HG03095 (cell line): ENCODE measurements around the gene FAM168A.

Experiments
- ATAC-seq: cut with Tn5 transposase; IDR thresholded peaks from one replicate; pipeline ENCODE4 v1.9.1; 2021; ENCODE audit warnings: moderate library complexity; ENCODE audit not compliant: unreplicated experiment

The FAM168A gene, protein sequence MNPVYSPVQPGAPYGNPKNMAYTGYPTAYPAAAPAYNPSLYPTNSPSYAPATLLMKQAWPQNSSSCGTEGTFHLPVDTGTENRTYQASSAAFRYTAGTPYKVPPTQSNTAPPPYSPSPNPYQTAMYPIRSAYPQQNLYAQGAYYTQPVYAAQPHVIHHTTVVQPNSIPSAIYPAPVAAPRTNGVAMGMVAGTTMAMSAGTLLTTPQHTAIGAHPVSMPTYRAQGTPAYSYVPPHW

GRCh38 chr11:73597956-73598718, at the start of gene FAM168A:
Gene FAM168A, minus strand, starts transcription at chr11:73598112. Its CDS starts 129,638 bp downstream, at chr11:73468474.
- ATAC-seq: peak; percentile 92

DNA sequence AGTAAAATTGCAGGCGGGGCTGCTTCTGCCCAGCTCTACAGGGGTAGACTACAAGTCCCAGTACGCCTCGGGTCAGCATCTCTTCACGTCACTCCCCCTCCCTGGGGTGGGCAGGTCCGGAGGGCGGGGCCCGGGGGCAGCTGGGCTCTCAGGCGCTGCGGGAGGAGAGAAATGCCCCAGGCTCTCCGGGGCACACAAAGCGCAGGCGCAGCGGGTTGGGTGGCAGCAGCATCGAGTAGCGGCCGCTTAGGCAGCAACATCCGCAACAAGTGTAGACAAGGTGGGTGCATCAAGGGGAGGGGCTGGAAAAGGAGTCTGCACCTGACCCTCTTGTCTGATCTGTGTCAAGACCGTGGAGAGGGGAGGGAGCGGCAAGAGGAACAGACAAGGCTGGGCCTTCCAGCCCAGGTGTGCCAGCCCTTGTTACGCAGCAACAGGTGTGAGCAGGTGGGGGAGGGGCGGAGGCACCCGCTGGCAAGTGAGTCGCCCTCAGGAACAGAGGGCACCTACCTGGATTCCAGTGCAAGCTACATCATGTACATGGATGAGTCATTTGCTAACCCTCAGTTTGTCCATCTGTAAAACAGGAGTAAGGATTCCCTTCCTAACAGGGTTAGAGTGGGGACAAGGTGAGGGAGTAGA, 49.7 kb upstream of the FAM168A start:
- peak; percentile 90 for ATAC-seq

- ATAC-seq: no peak
These were observed 48.2 kb upstream of the FAM168A start, which contains the start of gene PLEKHB1 for GRCh38 chr11:73645972-73646631. Gene PLEKHB1, plus strand, starts transcription at chr11:73646581. Its CDS starts 28 bp downstream, at chr11:73646609.

DNA sequence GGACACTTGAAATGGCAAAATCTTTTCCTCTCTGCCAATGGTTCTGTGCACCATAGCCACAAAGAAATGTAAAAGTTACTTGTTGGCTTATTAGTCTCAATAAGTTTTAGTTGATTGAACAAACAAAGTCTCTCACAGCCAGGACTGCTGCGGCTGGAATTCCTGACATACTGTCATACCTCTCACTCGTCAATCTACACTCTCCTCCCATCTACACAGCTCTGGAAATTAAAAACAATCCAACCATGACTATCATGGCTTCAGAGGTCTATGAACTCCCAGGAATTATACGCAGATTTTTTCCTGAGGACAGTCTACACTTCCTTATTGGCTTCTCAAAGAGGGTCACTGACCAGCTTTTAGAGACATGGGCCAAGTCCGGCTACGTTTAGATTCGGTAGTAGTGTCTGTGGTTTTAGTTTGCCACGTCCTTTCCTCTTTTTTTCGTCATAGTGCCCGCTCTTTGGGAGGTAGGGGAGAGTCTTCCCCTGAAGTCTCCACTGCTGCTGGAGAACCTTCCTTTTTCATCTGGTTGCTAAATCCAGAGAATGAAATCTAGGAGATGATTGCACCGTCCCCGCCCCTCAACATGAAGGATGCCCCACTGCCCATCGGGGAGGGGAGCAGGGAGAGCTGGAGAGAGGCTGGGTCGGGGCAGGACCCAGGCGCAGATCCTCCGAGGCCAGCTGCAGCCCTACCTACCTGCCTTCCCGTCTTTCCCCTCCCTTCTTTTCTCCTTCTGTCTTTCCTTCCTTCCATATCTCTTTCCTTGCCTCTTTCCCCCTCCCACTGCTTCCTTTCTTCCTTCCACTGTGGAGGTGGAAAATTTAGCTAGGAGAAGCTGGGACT, 47.4 kb upstream of the FAM168A start:
- ATAC-seq: no peak

GRCh38 chr11:73641668-73642067, 43.8 kb upstream of the FAM168A start:
- ATAC-seq: no peak

GRCh38 chr11:73640592-73640991, 42.7 kb upstream of the FAM168A start:
- ATAC-seq: no peak

- ATAC-seq: no peak
These were observed 39.1 kb upstream of the FAM168A start for GRCh38 chr11:73637012-73637411.

GRCh38 chr11:73636249-73636648, 38.3 kb upstream of the FAM168A start:
- no peak for ATAC-seq

DNA sequence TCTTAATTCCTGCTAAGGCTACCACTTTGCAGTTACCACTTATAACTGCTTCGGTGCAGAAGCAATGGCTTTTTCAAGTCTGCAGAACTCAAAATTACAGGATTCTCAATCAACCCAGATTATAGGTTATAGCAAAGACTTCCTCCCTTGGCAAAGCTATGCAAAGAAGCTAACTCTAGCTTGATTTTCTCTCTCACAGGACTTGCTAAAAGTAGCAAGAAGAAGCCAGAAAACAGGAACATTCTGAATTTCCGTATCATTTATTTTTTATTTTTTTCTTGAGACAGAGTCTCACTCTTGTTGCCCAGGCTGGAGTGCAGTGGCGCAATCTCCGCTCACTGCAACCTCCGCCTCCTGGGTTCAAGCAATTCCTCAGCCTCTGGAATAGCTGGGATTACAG, 37.8 kb upstream of the FAM168A start:
- no peak for ATAC-seq

GRCh38 chr11:73633999-73634398, 36.1 kb upstream of the FAM168A start:
- no peak for ATAC-seq

- no peak for ATAC-seq
These were observed 35.1 kb upstream of the FAM168A start for GRCh38 chr11:73632996-73633395.

DNA sequence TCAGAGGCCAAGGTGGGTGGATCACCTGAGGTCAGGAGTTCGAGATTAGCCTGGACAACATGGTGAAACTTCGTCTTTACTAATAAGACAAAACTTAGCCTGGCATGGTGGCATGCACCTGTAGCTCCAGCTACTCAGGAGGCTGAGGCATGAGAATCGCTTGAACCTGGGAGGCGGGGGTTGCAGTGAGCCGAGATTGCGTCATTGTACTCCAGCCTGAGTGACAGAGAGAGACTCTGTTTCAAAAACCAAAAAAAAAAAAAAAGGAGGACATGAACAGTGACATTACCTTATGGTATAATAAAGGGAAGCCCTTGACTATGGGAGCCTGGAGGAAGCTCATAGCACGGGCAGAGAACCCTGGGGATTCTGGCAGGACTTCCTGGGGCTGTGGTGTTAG, 32.0 kb upstream of the FAM168A start:
- no peak for ATAC-seq

DNA sequence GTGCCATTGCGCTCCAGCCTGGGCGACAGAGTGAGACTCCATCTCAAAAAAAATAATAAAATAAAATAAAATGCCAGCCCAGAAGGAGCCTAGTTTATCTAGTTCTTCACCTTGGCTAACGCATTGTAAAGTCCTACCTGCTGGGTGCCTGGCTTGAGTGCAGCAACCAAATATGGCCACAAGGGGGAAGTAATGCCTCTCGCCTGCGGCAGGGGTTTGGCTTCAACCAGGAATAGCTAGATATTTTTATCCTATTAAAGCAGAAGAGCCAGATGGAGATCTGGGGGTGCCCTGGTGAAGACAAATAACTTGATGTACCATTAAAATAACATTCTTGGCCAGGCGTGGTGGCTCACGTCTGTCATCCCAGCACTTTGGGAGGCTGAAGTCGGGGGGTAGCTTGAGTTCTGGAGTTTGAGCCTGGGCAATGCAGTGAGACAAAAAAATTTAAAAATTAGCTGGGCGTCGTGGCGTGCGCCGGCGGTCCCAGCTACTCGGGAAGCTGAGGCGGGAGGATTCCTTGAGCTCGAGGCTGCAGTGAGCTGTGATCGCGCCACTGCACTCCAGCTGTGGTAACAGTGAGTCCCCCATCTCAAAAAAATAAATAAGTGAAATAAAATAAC, 27.9 kb upstream of the FAM168A start:
- no peak for ATAC-seq

DNA sequence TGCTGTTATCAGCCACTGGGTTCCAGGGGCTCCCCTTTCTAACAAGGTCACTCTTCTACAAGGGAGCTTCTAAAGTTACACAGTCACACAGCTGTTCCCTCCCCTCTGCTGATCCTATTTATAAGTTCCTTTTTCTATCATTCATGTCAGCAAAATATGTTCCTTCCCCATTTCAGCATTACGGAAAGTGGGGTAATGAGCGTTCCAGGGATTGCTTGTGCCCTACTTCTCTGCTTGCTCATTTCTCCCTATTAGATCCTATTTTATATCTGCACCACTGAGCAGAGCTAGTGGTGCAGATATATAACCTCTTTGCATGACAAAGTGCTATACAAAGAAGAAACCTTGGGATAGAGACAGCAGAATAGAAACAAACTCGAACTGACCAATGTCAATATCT, 25.8 kb upstream of the FAM168A start:
- no peak for ATAC-seq

GRCh38 chr11:73622926-73623593, 25.1 kb upstream of the FAM168A start:
- no peak for ATAC-seq

DNA sequence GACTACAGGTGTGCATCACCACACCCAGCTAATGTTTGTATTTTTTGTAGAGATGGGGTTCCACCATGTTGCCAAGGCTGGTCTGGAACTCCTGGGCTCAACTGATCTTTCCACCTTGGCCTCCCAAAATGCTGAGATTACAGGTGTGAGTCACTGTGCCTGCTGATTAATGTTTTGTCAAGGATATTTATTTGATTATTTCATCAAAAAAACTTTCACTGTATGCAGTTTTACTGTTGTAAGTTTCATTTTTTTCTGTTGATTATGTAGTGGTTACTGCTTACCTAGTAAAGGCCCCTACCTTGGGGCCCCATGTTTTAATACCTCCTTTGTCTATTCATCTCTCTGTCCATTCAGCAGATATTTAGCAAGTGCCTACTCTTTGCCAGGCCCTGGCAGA, 16.7 kb upstream of the FAM168A start:
- ATAC-seq: no peak

DNA sequence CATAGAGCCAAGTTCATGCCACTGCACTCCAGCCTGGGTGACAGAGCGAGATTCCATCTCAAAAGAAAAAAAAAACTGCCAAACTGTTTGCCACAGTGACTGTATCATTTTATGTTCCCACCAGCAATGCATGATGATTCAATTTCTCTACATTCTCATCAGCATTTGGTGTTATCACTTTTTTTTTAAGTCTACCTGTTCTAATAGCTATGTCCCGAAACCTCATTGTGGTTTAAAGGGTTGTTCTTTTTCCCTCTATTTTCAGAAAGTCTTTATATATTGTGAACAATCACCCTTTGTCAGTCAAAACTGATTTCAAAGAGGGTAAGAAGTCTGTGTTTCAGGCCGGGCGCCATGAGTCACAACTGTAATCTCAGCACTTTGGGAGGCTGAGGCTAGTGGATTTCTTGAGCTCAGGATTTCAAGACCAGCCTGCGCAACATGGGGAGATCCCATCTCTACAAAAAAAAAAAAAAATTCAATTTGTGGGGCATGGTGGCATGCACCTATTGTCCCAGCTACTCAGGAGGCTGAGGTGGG, 14.8 kb upstream of the FAM168A start:
- ATAC-seq: no peak

DNA sequence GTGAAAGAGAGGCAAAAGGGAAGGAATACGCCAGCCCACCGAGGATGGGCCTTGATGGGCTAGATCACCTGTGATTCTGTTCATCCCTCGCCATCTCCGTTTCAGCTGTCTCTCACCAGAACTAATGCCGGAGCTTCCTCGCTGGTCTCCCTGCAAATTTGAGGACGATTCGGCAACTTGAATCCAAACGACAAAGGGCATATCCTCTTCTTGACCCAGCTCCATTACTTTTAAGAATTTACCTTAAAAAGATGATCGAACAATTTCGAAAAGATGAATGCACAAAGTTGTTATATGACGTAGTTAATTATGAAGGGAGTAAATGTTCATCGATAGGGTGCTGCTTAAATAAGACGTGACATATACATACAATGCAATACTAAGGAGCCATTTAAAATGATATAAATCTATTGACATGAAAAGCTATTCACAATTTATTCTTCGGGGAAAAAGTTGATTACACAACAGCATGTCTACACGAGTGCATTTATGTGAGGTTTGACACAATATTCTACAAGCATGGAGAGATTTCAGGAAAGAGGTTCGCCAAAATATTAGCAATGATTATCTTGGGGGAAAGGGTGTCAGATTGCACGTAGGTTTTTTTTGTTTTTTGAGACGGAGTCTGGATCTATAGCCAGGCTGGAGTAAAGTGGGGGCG, 937 bp upstream of the FAM168A start:
- no peak for ATAC-seq
